ENCODE measurements around the gene MUC21. TPM values are rescaled to one million over a fixed set of nuclear protein-coding genes. Genes with fewer than 3 reads are reported as not detected.
"Not testable (repeated sequence)": the region's sequence is repeated elsewhere in the genome, so short reads cannot be mapped to it uniquely, and the experiment has no call there.

MUC21 gene
- total RNA-seq, 1 experiment from 2014 or later = not detected

DNA sequence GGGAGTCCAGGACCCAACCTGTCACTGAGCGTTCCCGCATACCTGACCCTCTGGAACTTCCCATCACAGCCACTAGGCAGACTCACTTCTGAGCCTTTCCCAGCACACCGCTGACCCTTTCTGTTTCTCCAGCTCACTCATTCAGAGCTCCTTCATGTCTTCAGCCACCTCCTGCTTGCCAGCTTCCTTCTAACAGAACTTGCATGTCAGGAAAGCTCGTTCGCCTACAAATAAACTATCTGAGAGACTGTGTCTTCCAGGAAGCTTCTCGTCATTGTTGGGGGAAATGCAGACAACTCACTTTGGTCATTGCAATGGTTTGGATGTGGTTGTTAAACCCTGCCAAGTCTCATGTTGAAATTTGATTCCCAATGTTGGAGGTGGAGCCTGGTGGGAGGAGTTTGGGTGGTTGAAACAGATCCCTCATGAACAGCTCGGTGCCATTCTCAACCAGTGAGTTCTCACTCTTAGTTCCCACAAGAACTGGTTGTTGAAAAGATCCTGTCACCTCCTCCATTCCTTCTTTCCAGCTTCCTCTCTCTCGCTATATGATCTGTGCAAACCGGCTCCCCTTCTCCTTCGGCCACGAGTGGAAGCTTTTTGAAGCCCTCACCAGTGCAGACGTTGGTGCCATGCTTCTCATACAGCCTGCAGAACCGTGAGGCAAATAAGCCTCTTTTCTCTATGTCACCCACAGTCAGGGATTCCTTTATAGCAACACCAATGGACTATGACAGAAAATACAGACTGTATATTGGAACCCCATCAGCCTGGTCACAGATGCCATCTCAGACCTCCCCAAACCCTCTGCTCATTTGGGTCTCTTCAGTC is 1.4 kb upstream of the MUC21 start:
- H3K4me3 ChIP-seq = no peak overlapping the region

DNA sequence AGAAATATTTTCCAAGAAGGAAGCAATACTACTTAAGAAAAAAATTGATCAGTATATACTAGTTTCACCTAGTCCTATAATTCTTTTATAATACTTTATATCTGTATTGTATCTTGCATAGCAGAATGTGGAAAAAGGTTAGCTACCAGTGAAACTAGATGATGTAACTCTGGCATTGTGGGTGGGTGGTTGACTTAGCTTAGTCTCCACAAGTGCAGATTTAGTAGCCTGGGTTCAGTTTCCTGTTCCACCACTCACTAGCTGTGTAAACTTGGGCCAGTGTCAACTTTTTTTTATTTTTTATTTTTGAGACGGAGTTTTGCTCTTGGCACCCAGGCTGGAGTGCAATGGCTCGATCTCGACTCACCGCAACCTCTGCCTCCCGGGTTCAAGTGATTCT is 2.0 kb downstream of the MUC21 start:
- 0 out of 2 replicates have a peak, but pooled peaks cover 5% of the 10 kb centered on the region for H3K4me1 ChIP-seq (replicated peaks)
- H3K36me3 ChIP-seq = no peaks in the 10 kb centered on the region
- DNase-seq (ENCODE audit: low read depth in 1 of 2, low spot score in 2 of 2) = no peak
- no peaks in the 10 kb centered on the region for H3K9me3 ChIP-seq (replicated peaks)
- H3K27ac ChIP-seq = no peak overlapping the region
- H3K4me3 ChIP-seq = no peak overlapping the region
- 0 out of 2 replicates have a peak, but pooled peaks cover 3% of the 10 kb centered on the region for H3K27me3 ChIP-seq (replicated peaks)

More for the DNA sequence above, 1.4 kb upstream of the MUC21 start:
- Histone ChIP-seq H3K27me3 (replicated peaks) (0 out of 2 replicates have a peak, but pooled peaks cover 3% of the 10 kb centered on the region), H3K36me3 (no peaks in the 10 kb centered on the region), H3K27ac (no peak overlapping the region), H3K4me1 (replicated peaks) (0 out of 2 replicates have a peak, but pooled peaks cover 5% of the 10 kb centered on the region), H3K9me3 (replicated peaks) (no peaks in the 10 kb centered on the region)
- DNase-seq (ENCODE audit: low read depth in 1 of 2, low spot score in 2 of 2) = peak in 1 of 2 experiments; percentile 6

DNA sequence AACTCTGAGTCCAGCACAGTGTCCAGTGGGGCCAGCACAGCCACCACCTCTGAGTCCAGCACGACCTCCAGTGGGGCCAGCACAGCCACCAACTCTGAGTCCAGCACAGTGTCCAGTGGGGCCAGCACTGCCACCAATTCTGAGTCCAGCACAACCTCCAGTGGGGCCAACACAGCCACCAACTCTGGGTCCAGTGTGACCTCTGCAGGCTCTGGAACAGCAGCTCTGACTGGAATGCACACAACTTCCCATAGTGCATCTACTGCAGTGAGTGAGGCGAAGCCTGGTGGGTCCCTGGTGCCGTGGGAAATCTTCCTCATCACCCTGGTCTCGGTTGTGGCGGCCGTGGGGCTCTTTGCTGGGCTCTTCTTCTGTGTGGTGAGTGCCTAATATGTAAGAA is 3.8 kb downstream of the MUC21 start:
- no peak for DNase-seq (ENCODE audit: low read depth in 1 of 2, low spot score in 2 of 2)
- H3K27me3 ChIP-seq (replicated peaks) = 0 out of 2 replicates have a peak, but pooled peaks cover 3% of the 10 kb centered on the region
- H3K27ac ChIP-seq = no peak overlapping the region
- 0 out of 2 replicates have a peak, but pooled peaks cover under 1% of the 10 kb centered on the region for H3K4me1 ChIP-seq (replicated peaks)
- H3K36me3 ChIP-seq = no peaks in the 10 kb centered on the region
- H3K9me3 ChIP-seq (replicated peaks) = no peaks in the 10 kb centered on the region
- H3K4me3 ChIP-seq = no peak overlapping the region

DNA sequence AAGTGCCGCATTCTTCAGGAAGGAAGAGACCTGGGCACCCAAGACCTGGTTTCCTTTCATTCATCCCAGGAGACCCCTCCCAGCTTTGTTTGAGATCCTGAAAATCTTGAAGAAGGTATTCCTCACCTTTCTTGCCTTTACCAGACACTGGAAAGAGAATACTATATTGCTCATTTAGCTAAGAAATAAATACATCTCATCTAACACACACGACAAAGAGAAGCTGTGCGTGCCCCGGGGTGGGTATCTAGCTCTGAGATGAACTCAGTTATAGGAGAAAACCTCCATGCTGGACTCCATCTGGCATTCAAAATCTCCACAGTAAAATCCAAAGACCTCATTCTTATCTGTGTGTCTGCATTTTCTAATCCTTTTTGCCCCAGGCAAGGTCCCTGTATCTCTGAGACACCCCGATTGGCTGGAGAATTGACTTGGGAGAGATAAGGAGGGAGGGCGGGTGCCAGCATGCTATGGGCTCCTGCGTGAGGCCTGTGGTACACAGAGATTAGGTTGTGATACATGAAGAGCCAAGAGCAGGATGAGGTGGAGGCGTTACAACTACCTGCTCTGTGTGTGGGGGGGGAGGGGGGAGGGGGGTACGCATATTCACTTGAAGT is 4.8 kb downstream of the MUC21 start:
- no peak for DNase-seq (ENCODE audit: low read depth in 1 of 2, low spot score in 2 of 2)
- H3K9me3 ChIP-seq (replicated peaks) = no peaks in the 10 kb centered on the region
- no peak overlapping the region for H3K27ac ChIP-seq
- no peaks in the 10 kb centered on the region for H3K4me1 ChIP-seq (replicated peaks)
- H3K4me3 ChIP-seq = no peak overlapping the region
- H3K27me3 ChIP-seq (replicated peaks) = 0 out of 2 replicates have a peak, but pooled peaks cover 3% of the 10 kb centered on the region
- H3K36me3 ChIP-seq = no peaks in the 10 kb centered on the region

DNA sequence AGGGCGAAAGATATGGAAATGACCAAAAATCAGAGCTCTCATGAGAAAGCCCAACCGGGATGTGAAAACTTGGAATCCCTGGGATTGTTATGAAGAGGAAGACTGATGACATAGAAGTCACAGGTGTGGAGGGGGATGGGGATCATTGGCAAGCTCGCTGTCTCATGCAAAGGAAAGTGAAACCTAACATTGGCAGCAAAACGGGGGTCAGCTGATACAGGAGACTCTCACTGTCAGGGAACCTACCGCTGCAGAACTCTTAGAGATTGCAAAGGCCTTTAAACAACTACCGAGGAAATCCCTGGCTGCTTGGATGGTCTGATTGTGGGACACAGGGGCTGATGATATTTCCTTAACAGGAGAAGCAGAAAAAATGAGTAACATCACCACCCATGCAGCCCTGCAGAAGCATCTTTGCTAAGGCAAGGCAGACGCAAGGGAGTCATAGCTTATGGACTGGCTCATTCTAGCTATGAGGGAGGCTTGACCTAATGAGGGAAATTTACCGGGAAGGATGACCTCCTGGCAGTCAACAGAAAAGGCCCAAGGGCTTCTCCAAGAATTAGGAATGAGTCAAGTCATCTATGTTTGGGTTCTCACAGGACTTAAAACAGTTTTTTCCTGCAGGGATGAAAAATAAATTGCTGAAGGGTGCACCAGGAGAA is 7.0 kb downstream of the MUC21 start:
- H3K9me3 ChIP-seq (replicated peaks) = no peaks in the 10 kb centered on the region
- no peak overlapping the region for H3K4me3 ChIP-seq
- H3K36me3 ChIP-seq = no peaks in the 10 kb centered on the region
- H3K27me3 ChIP-seq (replicated peaks) = no peaks in the 10 kb centered on the region
- no peak overlapping the region for H3K27ac ChIP-seq
- no peaks in the 10 kb centered on the region for H3K4me1 ChIP-seq (replicated peaks)
- DNase-seq (ENCODE audit: low read depth in 1 of 2, low spot score in 2 of 2) = no peak

DNA sequence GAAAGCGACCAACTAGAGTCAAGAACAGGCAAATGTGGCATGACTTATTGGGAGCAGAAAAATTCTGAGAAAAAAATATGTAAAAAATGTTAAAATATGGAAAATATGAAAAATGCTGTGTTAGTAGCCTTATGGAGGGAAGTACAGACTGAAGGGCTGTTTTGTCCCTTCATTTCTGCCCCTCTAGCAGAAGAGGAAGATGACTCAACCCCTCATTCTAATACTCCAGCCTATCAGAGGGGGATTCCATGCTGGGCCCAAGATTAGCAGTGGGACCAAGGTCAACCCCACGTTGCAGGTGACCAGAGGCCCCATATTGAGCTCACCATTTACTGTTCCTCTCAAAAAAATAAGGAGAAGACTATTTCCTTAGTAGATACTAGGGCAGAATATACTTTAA is 8.4 kb downstream of the MUC21 start:
- Histone ChIP-seq H3K27ac (no peak overlapping the region), H3K36me3 (no peaks in the 10 kb centered on the region), H3K4me3 (no peak overlapping the region), H3K4me1 (replicated peaks) (no peaks in the 10 kb centered on the region), H3K27me3 (replicated peaks) (no peaks in the 10 kb centered on the region), H3K9me3 (replicated peaks) (no peaks in the 10 kb centered on the region)
- DNase-seq (ENCODE audit: low read depth in 1 of 2, low spot score in 2 of 2) = no peak

DNA sequence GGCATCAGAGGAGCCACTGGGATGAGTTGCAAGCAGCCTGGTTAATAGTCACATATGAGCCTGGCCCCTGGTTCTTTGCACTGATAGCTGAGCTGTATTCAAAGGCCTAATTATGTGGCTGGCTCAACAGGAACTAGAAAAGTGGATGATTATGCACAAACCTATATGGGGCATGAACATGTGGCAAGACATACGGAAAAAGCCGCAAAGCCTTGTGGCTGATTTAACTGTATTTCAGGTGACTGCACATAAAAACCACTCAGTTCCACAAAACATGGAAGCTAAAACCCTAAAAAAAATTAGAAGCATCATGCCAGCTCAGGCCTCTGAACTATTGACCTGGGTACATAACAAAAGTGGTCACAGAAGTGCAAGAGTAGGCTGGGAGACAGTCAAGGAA is 13.8 kb downstream of the MUC21 start:
- Histone ChIP-seq H3K4me1 (replicated peaks) (no peaks in the 10 kb centered on the region), H3K27ac (no peak overlapping the region), H3K36me3 (no peaks in the 10 kb centered on the region), H3K27me3 (replicated peaks) (no peaks in the 10 kb centered on the region; the same call in 1 of the 2 replicates), H3K9me3 (replicated peaks) (no peaks in the 10 kb centered on the region), H3K4me3 (no peak overlapping the region)
- DNase-seq (ENCODE audit: low read depth in 1 of 2, low spot score in 2 of 2) = no peak

DNA sequence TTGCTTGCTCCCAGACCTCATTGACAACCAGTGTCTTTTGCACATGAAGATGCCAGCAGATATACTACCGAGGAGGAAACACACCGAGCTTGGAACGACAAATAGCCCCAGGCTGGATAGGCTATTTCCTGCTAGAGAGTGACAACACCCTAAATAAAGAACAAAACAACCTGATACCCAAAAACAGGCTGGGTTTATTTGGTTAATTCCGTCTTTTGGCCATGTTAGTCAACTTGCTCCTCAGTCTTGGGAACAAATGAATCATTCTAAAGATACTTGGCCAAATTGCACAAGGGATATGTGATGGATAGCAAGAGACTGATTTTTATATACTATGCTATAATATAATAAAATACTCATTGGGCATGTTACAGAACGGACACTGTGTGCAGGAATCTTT is 15.3 kb downstream of the MUC21 start:
- Histone ChIP-seq H3K9me3 (replicated peaks) (no peaks in the 10 kb centered on the region), H3K27me3 (replicated peaks) (no peaks in the 10 kb centered on the region; the same call in 1 of the 2 replicates), H3K27ac (no peak overlapping the region), H3K4me1 (replicated peaks) (no peaks in the 10 kb centered on the region), H3K4me3 (no peak overlapping the region), H3K36me3 (no peaks in the 10 kb centered on the region)
- no peak for DNase-seq (ENCODE audit: low read depth in 1 of 2, low spot score in 2 of 2)

DNA sequence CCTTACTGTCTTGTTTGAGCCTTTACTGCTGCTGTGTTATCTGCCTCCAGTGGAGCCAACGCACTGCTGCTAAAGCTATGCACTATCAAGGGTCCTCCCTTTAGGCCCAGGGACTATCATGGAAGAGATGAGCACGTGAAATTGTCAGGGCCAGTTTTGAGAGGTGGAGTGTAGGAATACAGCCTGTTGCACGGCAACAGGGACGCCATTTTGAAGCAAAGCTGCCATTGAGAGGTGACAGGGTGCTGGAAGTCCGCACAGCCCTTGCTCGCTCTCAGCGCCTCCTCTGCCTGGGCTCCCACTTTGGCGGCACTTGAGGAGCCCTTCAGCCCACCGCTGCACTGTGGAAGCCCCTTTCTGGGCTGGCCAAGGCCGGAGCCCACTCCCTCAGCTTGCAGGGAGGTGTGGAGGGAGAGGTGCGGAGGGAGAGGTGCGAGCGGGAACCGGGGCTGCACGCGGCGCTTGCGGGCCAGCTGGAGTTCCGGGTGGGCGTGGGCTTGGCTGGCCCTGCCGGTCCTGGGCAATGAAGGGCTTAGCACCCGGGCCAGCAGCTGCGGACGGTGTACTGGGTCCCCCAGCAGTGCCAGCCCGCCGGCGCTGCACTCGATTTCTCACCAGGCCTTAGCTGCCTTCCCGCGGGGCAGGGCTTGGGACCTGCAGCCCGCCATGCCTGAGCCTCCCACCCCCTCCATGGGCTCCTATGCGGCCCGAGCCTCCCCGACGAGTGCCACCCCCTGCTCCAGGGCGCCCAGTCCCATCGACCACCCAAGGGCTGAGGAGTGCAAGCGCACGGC is 16.7 kb downstream of the MUC21 start:
- not testable (repeated sequence) for H3K27me3 ChIP-seq (replicated peaks); H3K4me1 ChIP-seq (replicated peaks); H3K9me3 ChIP-seq (replicated peaks); H3K4me3 ChIP-seq; H3K36me3 ChIP-seq; H3K27ac ChIP-seq; DNase-seq (ENCODE audit: low read depth in 1 of 2, low spot score in 2 of 2)

DNA sequence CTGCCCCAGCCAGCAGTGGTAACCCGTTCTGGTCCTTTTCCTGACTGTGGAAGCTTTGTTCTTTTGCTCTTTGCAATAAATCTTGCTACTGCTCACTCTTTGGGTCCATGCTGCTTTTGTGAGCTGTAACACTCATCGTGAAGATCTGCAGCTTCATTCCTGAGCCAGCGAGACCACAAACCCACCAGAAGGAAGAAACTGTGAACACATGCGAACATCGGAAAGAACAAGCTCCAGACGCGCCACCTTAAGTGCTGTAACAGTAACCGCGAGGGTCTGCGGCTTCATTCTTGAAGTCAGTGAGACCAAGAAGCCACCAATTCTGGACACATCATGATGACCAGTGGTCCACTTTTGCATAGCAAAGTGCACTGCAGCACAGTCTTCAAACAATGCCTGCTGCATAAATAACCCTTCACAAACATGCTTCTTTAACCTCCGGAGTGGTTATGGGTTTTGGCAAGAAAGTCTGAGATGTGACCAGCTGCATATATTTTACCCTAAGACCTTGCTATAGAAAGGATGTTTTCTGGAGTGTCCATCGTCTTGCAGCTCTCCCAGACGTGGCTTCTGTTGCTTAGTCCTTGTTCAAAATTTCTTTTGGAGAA is 17.9 kb downstream of the MUC21 start:
- DNase-seq (ENCODE audit: low read depth in 1 of 2, low spot score in 2 of 2) = no peak
- H3K4me1 ChIP-seq (replicated peaks) = no peaks in the 10 kb centered on the region

DNA sequence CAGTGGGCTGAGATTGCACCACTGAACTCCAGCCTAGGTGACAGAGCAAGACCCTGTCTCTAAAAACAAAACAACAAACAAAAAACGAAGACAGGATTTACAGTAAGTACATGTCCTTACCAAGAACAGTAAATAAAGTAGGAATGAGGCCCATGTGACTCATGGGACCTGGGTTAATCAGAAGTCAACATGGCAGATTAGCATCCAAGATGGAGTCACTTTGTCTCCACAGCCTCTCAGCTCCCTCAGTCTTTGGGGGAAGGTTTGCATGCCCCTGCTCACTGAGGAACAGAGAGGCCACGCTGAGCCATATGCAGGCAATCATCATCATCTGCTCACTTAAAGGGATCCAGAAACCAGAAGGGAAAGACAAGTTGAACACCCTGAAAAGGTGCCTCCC is 19.0 kb downstream of the MUC21 start:
- H3K4me3 ChIP-seq = no peak overlapping the region

More for the DNA sequence above, 17.9 kb downstream of the MUC21 start:
- H3K27me3 ChIP-seq (replicated peaks) = no peaks in the 10 kb centered on the region; the same call in 1 of the 2 replicates
- H3K36me3 ChIP-seq = no peaks in the 10 kb centered on the region
- H3K4me3 ChIP-seq = no peak overlapping the region
- no peak overlapping the region for H3K27ac ChIP-seq
- no peaks in the 10 kb centered on the region for H3K9me3 ChIP-seq (replicated peaks)

DNA sequence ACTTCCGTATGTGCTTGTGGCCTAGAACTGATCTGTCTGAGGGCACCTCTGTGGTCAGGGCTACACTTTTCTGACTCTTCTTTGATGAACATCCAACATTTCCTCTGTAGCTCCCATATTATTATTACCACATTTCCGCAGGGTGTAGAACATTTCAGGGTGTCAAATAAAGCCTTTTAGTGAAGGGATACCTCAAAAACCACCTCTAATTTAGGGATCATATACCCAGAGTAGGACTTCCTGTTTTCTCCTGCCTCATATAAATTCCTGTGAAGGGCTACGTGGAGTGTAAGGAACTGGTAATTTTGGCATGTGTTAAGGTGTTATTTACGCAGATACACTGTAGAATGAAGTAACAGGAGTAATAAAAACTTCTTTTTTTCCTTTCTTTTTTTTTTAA is 21.3 kb downstream of the MUC21 start:
- H3K9me3 ChIP-seq (replicated peaks) = no peaks in the 10 kb centered on the region
- H3K27me3 ChIP-seq (replicated peaks) = no peaks in the 10 kb centered on the region
- H3K4me1 ChIP-seq (replicated peaks) = peaks cover 8% of the 10 kb centered on the region
- no peaks in the 10 kb centered on the region for H3K36me3 ChIP-seq
- DNase-seq (ENCODE audit: low read depth in 1 of 2, low spot score in 2 of 2) = no peak
- no peak overlapping the region for H3K27ac ChIP-seq
- H3K4me3 ChIP-seq = no peak overlapping the region

More for the DNA sequence above, 19.0 kb downstream of the MUC21 start:
- no peaks in the 10 kb centered on the region for H3K9me3 ChIP-seq (replicated peaks)
- H3K27me3 ChIP-seq (replicated peaks) = no peaks in the 10 kb centered on the region; the same call in 1 of the 2 replicates
- no peak for DNase-seq (ENCODE audit: low read depth in 1 of 2, low spot score in 2 of 2)
- no peak overlapping the region for H3K27ac ChIP-seq
- H3K4me1 ChIP-seq (replicated peaks) = peaks cover 3% of the 10 kb centered on the region; the same call in 1 of the 2 replicates
- no peaks in the 10 kb centered on the region for H3K36me3 ChIP-seq

Measured in SJSA1 (cell line).